ENCODE data around the gene JSRP1. TPM values are rescaled to one million over a fixed set of nuclear protein-coding genes. Genes with fewer than 3 reads are reported as not detected.

Gene JSRP1, protein sequence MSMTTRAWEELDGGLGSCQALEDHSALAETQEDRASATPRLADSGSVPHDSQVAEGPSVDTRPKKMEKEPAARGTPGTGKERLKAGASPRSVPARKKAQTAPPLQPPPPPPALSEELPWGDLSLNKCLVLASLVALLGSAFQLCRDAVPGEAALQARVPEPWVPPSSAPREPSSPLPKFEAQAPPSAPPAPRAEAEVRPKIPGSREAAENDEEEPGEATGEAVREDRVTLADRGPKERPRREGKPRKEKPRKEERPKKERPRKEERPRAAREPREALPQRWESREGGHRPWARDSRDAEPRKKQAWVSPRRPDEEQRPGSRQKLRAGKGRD
- 1.6 TPM in 1 of 2 replicates, not detected in the other for total RNA-seq (2014; rRNA removed; shearing (Covaris generic))

DNA sequence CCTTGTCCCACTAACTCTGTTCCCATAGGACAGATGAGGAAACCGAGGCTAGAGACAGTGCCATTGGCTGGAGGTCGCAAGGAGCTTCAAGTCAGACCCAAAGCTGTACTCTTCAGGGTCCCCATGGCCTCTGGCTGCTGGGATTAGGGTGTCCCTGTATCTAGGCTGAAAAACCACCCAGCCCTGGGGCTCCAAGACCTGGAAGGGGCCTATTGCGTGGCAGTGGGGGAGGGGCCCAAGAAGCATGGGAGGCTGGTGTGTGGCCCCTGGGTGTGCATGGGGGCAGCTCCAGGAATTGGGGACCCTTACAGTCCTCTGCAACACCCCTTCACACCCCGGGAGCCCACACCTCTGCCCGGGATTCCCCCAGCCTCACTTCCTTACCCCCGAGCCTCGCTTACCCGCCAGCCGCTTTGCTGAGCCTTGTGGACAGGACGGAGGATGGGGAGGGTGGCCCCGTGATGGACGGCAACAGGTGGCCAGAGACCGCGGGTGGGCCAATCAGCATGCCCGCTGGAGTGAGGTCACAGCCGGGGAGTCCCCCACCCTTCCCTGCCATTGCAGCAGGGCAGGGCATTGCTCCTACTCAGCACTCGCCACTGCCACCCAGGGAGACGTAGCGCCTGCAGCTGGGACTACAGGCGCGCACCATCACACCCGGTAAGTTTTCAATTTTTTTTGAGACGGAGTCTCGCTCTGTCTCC lies at the start of gene JSRP1:
JSRP1 (minus strand) TSS at position 436 of the 704 bp plus-strand sequence. CDS start 1,103 bp downstream, outside the sequence.
- peak; percentile 7 for DNase-seq (ENCODE audit: low read depth)

DNA sequence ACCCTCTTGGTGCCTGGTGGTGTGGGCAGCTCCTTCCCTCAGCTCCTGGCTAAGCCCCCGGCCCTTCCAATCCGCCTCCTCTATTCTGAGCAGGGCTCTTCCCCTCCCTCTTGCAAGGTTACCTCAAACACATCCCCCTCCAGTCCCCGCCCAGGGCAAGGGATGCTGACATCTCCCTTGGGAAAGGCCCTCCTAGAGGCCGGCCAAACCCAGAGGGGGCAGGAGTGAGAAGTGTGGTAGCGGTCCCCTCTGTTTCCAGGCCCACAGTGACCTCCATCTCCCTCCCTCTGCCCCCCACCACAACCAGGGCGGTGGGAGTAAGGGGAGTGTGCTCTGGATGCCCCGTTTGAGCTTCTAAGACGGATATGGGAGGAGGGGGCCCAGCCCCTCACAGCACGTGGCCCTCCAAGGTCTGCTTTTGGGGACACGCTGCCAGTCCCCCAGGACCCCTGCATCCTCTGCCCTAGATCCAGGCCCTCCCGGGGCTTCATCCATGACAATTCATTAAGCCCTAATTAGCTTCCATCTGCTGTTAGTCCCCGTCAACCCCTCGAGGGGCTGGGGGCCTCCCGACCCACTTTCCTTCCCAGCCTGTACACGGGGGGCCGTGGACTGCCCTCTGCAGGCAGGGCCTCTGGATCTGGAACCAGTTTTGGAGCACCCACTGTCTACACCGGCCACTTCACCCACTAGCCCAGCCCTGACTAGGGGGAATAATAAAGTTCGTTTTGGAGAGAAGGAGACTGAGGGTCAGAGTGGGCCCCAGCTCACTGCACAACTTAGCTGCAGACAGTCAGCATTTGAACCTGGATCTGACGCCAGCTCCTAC lies 49.4 kb upstream of the JSRP1 start:
- no peak for DNase-seq (ENCODE audit: low read depth)

DNA sequence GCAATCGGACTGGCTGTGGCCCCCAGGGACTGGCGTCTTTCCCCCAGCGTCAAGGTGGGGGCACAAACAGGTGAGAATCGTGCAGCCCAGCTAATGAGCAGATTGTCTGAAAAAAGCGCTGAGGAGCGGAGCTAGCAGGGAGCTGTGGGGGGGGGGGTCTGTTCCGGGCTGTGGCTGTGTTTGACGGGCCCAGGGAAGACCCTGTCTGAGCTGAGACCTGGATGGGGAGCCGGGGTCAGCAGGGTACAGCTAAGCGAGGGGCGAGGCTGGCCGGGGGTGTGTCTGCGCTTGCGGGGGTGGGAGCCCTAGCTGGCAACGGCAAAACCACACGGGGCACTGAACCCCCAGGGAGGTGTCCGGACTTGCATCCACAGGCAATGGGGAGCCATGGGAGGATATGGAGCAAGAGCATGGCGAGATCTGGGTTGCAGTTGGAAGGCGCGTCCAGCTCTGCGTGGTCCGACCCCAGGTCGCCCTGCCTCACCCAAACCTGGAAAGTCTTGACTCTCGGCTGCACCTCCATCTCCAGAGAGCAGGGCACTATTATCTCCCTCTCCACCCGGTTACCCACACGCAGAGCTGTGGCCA lies 47.1 kb upstream of the JSRP1 start:
- no peak for DNase-seq (ENCODE audit: low read depth)

DNA sequence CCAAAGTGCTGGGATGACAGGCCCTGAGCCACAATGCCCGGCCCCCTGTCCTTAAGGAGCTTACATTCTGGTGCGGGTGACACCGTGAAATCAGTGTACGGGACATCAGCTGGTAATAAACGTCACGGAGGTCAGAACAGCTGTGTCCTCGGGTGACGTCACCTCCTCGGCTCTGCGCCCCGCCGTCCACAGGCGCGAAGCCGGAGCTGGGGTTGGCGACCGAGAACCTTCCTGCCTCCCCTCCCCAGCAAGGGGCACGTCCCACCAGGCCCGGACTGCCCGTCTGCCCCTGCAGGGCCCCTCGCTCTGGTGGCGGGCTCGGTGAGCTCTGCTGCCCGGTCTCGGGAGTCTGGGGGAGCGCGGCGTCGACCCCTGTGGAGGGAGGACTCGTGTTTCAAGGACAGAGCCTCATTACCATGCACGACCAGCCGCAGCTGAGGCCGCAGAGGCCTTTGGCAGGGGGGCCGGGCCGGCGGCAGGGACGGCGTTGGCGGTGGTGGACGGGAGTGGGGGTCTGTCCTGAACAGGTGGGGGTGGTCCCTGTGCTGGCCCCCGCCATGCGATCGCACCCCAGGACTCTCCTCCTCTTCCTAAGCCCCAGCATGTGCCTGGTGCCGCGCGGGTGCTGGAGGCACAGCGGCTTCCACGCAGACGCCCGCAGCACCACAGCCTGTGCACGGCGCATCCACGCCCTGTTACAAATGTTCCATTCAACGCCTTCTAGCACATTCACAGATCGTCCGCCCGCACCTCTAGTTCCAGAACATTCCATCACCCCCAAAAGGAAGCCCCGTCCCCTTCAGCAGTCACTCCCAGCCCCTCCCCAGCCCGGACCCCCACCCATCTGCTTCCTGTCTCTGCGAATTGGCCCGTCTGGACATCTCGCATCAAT lies 46.3 kb upstream of the JSRP1 start:
- no peak for DNase-seq (ENCODE audit: low read depth)

DNA sequence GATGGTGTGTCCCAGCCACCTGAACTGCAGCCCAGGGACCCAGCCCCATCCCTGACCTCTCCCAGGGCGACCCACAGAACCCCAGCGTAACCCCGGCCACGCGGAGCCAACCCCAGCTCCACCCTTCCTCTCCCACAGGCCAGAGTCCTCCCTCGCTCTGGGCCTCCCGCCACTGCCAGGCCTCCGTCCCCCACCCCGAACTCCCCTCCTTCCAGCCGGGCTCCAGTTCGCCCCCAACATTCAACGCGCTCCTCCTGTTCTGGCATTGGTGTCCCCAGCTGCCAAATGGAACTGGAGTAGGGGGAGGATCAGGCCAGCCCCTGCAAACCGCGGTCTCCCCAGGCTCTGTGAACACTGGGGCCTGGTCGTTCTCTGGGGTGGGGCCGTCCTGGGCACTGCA lies 44.3 kb upstream of the JSRP1 start:
- DNase-seq (ENCODE audit: low read depth) = no peak

DNA sequence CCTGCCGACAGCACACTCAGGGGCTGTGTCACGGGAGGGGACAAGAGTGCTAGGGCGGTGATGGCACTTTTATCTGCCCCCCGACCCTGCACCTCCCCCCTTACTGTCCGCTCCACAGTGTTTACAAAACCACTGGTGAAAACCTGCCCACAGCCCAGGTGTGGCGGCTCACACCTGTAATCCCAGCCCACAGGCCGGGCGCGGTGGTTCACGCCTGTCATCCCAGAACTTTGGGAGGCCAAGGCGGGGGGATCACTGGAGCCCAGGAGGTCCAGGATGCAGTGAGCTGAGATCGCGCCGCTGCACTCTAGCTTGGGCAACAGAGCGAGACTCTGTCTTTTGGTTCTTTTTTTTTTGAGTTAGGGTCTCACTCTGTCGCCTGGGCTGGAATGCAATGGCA lies 39.9 kb upstream of the JSRP1 start:
- DNase-seq (ENCODE audit: low read depth) = no peak

DNA sequence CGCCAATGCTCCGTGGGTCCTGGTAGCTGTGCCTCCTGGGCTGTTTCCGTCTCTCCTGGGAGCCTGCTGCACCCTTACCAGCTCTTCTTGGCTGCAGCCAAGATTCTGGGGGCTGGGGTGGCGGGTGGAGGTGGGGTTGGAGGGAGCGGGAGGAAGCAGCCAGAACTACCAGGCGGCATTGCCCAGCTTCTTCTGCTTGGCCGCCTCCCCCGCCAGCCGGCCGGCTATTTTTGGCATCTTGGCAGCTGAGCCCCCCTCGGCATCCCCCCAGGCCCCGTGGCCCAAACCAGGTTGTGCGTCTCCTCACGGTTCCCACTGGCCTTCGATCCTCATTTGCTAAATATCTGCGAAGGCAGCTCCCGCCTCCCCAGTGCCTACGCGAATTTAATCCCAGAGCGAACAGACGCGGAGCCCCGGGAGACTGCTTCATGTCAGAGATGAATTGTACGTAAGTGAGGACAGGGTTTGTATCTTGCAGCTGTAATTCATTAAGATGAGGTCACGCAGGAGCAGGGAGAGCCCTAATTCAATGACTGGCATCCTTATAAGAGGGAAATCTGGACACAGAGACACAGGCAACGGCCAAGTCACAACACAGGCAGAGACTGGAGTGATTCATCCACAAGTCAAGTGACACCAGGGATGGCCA lies 38.6 kb upstream of the JSRP1 start:
- no peak for DNase-seq (ENCODE audit: low read depth)

DNA sequence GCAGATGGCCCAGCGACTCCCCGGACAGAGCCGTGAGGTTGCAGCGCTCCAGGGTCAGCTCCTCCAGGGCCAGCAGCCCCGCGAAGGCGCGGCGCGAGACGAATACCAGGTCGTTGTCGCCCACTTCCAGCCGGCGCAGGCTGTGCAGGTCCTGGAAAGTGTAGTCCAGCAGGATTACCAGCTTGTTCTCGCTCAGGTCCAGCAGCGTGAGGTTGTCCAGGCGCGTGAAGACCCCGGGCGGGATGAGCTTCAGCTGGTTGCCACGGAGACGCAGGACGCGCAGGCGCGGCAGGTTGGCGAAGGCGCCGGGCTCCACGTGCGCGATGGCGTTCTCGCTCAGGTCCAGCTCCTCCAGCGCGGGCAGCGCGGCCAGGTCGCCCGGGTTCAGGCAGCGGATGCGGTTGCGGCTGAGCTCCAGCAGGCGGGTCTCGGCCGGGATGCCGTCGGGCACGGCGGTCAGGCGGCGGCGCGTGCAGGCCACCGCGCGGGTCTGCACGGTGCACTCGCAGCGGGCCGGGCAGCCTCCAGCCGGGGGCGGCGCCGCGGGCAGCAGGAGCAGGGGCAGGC lies 35.1 kb upstream of the JSRP1 start:
- DNase-seq (ENCODE audit: low read depth) = no peak

DNA sequence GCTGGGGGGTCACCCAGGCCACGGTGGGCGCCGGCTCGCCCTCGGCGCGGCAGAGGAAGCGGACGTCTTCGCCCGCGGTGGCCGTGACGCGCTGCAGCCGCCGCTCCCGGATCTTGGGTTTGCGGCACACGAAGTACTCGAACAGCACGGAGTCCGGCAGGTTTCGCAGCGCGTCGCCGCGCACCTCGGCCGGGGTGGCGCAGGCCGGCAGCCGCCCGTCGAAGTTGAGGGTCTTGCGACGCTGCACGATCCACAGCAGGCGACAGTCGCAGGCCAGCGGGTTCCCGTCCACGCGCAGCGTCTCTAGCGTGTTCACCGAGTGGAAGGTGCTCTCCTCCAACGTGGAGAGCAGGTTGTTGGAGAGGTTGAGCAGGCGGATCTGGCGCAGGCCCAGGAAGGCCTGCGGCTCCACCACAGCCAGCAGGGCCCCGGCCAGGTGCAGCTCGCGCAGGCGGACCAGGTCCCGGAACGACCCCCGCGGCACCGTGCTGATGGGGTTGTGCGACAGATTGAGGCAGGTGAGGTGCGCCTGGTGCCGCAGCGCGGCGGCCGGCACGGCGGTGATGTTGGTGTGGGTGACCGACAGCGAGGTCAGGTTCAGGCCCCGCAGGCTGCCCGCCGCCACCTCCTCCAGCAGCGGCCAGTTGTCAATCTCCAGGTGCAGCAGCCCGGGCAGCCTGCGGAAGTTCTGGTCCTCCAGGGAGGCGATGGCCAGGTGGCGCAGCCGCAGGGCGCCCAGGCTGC lies 34.4 kb upstream of the JSRP1 start:
- no peak for DNase-seq (ENCODE audit: low read depth)

DNA sequence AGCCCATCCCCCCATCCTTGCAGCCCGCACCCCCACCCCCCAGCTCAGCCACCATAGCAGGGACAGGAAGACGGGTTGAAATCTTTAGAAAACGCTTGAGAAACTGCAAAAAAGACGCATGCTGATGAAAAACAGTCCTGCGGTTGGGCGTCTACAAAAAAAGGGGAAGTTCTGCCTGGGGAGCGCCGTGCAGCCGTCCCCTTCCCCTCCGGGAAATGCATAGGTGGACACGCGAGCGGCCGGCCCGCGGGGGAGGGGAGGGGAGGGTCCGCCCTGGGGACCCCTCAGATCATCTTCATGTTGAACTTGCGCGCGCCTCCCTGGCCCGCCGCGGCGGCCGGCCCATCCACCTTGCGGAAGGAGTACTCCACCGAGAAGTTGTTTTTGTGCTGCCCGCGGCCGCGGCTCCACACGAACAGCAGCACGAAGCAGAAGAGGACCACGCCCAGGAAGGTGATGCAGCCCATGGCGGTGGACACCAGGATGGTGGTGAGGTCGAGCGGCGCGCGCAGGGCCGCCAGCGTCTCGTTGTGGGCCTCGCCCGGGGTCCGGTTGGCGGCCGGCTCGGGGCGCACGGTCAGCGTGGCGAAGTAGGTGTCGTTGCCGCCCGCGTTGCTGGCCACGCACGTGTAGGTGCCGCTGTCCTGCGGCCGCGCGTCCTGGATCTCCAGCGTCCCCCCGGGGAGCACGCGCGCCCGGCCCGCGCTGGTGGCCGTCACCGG lies 33.7 kb upstream of the JSRP1 start:
- no peak for DNase-seq (ENCODE audit: low read depth)

DNA sequence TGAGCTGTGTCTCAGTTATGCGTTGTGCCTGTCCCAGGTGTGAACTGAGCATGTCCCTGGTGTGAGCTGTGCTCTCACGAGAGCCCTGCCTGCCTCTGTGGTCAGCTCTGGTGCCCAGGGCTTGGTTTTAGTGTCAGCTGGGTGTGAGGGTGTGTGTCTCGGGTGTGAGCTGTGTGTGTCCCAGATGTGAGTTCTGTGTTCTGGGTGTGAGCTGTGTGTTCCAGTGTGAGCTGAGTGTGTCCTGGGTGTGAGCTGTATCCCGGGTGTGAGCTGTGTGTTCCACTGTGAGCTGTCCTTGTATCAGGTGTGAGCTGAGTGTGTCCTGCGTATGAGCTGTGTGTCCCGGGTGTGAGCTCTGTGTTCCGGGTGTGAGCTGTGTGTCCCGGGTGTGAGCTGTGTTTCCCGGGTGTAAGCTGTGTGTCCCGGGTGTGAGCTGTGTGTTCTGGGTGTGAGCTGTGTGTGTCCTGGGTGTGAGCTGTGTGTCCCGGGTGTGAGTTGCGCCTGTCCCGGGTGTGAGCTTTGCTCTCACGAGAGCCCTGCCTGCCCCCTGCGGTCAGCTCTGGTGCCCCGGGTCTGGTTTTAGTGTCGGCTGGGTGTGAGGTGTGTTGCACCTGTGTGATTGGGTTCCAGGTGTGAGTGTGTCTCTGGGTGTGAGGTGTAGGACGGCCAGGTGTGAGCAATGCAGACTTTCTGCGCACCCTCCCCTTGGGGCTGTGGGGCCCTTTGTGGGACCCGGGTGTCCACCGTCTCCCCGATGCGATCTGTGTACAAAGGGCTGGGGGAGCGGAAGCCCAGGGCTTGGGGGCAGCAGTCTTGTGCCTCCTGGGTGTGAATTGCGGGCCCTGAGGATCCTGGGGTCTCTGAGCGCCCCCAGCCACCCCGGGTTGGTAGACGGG lies 32.8 kb upstream of the JSRP1 start:
- DNase-seq (ENCODE audit: low read depth) = no peak

DNA sequence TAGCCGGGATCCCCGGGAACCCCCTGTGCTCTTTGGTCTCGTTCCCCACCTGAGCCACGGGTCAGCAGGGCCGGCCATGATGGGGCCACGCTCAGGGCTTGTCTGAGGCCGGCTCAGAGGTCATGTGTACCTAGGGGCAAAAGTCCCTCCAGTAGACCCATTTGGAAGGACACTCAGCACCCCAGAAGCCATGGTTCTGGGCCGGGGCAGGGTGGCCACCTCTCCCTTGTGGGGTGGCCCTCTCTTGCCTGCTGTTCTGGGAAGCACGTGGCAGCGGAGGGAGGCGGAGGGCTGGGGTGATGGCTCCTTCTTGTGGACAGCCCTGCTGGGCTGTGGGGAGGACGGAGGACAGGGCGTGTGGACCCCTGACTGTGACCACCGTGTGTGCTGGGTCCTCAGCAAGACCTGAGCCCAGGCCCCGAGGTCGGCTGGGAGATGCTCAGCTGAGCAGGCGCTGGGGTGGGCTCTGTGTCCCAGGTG lies 32.2 kb upstream of the JSRP1 start:
- no peak for DNase-seq (ENCODE audit: low read depth)

DNA sequence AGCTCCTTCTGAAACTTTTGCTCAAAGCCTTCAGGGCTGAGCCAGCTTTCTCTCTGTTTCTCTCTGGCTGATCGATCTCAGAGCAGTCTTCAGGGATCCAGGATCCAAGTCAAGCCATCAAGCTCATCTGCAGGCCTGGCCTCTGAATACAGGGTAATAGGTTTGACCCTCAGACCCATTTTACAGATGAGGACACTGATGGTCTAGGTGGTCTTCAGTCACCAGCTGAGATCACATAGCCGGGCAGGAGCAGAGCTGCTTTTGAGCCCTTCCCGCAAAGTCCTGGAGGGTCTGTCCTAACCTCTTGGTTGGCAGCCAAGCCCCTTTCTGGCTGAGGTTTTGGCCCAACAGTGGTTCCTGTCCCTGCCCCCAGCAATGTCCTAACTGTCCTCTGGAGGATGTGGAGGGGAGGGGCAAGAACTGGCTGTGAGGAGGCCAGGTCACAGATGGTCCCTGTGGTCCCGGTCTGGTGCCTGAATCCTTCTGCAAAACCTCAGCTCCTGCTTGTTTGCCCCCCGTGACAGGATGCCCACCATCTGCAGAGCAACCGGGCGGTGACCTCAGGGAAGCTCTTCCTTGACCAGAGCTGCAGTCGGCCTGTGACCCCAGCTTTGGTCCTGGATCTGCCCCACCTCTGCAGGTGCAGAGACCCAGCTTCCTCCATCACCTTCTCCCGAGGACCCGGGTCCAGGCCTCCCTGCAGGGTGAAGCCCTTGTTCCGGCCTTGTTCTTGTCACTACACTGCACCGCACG lies 31.5 kb upstream of the JSRP1 start:
- no peak for DNase-seq (ENCODE audit: low read depth)

DNA sequence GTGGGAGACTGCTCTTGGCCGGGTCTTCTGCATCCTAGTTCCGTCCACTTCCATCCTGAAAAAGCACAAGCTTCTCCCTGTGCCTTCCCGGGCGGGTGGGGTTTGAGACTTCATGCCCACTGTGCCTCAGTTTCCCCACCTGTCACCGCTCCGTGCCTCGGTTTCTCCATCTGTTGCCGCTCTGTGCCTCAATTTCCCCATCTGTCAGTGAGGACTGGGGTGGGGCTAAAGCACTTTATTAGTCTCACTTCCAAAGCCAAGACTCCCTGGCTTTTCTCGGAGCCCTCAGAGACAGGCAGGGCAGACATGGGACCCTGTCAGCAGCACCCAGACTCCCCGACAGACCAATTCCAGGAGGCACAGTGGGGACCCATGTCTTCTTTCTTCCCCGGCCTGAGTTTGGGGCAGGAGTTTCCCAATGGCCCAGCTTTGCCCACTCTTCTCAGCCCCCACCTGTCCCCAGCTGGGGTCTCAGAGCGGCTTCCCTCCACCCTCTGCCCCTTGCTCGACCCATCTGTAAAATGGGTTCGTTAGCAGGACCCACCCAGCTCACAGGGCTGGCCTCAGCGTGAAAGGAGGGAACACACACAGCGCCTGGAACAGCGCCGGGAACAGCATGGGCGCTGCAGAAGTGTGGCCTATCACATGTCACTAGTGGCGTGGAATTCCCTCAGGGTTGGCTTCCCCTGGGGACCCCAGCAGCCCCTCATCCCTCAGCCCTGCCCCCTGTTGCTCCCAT lies 30.4 kb upstream of the JSRP1 start:
- DNase-seq (ENCODE audit: low read depth) = no peak

DNA sequence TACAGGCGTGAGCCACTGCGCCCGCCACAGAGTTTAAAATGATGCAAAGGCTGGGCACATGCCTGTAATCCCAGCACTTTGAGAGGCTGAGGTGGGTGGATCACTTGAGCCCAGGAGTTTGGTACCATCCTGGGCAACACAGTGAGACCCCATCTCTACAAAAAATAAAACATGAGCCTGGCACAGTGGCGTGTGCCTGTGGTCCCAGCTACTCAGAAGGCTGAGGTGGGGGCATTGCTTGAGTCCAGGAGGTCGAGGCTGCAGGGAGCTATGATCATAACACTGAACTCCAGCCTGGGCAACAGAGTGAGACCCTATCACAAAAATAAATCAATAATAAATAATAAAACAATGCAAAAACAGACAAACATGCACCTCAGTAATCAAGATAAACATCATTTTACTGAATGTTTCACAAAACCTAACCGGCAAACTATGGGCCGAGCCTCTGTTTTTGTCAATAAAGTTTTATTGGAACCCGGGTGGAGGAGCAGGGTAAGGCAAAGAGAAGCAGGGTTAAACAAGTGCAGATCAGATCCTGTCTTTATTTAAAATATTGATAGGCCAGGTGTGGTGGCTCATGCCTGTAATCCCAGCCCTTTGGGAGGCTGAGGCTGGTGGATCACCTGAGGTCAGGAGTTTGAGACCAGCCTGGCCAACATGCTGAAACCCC lies 27.8 kb upstream of the JSRP1 start:
- DNase-seq (ENCODE audit: low read depth) = no peak

DNA sequence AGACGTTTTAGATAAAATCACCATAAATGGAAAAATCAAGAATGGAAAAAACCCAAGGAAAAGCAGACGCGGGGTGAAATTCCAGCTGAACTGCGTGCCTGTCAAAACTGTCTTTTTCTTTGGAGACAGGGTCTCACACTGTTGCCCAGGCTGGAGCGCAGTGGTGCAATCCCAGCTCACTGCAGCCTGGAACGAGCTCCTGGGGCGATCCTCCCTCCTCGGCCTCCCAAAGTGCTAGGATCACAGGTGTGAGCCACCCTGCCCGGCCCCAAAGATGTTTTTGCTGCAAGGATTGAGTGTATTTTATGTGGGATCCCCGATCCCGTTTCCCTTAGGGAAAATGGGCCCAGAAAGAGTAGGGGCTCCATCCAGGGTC lies 26.6 kb upstream of the JSRP1 start:
- no peak for DNase-seq (ENCODE audit: low read depth)

Measured in Daoy (cell line).